NCI-H2107 (cell line): ENCODE results near the gene EXD3.
"Not testable (repeated sequence)": the region's sequence is repeated elsewhere in the genome, so short reads cannot be mapped to it uniquely, and the experiment has no call there.

Experiments
- DNase-seq: peaks from one replicate; lab custom pipeline; 2025; lab: John Stamatoyannopoulos, UW

Gene EXD3

GRCh38 chr9:137272241-137273094 lies 150.5 kb downstream of the EXD3 start:
- DNase-seq = no peak

DNA sequence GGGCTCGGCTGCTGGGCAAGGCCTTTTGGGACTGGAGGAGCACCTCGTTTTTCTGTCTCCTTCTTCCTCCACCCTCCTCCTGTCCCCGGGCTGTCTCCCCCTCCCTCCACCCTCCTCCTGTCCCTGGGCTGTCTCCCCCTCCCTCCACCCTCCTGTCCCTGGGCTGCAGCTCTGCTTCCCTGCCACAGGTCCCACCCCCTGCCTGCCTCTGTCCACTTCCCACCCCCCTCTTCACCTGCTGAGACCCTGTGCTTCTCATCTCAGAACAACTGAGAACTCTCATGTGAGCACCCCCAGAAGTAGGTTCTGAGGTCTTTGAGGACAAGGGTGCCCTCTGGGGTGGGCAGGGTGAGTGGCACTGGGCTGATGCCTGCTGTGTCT lies 151.3 kb downstream of the EXD3 start:
- no peak for DNase-seq

GRCh38 chr9:137270929-137271695 lies 151.8 kb downstream of the EXD3 start:
- DNase-seq = no peak

GRCh38 chr9:137269231-137269772 lies 153.7 kb downstream of the EXD3 start:
- no peak for DNase-seq

GRCh38 chr9:137268538-137269201 lies 154.3 kb downstream of the EXD3 start:
- no peak for DNase-seq

GRCh38 chr9:137267933-137268355 lies 155.0 kb downstream of the EXD3 start:
- DNase-seq = no peak

- DNase-seq = no peak
These were observed 156.1 kb downstream of the EXD3 start for GRCh38 chr9:137266585-137267453.

DNA sequence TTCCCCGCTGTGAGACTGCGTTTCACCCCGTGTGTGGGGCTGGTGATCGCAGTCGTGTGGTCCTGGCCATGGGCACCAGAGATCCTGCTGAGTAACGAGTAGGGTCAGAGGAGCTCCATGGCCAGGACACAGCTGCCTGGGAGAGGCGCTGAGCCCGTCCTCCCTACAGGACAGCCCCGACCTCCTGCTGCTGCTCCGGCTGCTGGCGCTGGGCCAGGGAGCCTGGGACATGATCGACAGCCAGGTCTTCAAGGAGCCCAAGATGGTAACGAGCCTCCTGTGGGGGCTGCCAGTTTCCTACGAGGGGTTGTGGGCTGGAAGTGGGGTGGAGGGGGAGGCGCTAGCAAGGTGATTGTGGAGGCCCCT lies 156.8 kb downstream of the EXD3 start:
- no peak for DNase-seq

GRCh38 chr9:137265496-137266161 lies 157.3 kb downstream of the EXD3 start:
- no peak for DNase-seq

- DNase-seq = no peak
These were observed 158.9 kb downstream of the EXD3 start for GRCh38 chr9:137264067-137264466.

DNA sequence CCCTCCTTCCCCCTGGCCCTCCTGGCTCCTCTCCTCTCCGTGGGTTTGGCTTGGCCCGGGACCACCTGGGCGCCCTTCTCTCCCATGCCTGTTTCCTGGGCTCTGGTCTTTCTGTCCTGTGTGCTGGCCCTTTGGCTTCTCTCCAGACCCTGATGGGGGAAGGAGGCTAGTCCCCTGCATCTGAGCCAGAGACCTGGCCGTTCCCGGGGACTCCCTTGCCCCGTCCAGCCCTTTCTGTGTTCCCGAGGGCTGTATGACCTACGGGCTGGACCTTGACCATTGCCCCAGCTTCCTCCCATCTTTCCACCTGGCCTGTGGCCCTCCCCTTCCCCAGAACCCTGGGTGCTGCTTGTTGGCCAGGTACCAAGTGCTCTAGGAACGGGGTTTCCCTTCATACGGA lies 159.5 kb downstream of the EXD3 start:
- no peak for DNase-seq

- DNase-seq = no peak
These were observed 160.1 kb downstream of the EXD3 start for GRCh38 chr9:137262909-137263285.

- not testable (repeated sequence) for DNase-seq
These were observed 160.6 kb downstream of the EXD3 start for GRCh38 chr9:137262173-137262908.
